Keratinocyte (primary cell): ENCODE data around the gene BRD7. TPM values are rescaled to one million over a fixed set of nuclear protein-coding genes. Genes with fewer than 3 reads are reported as not detected.

Experiments used
- DNase-seq: peaks from one replicate; pipeline ENCODE4 v3.0.0-alpha.2; 2011; ENCODE audit warnings: low read depth, missing footprints, low spot score
- FAIRE-seq: peaks from 2 replicates; lab custom pipeline; 2011; peaks lifted over from hg19 to GRCh38; lab: Jason Lieb, UNC
- H2AFZ ChIP-seq: 2 replicates; pipeline ENCODE4 v1.6.0; 2012; ENCODE audit warnings: low read length, control low read depth, inconsistent platforms; ENCODE audit not compliant: control insufficient read depth
- H3K27ac ChIP-seq: 2 replicates; pipeline ENCODE4 v1.5.1; 2011; ENCODE audit warnings: low read length; ENCODE audit not compliant: control insufficient read depth, insufficient read depth
- H3K27me3 ChIP-seq: 3 replicates; pipeline ENCODE4 v1.6.0; 2011; ENCODE audit warnings: low read length; ENCODE audit not compliant: control insufficient read depth, insufficient read depth; ENCODE audit errors: extremely low read depth
- H3K36me3 ChIP-seq, 2 experiments: 2 replicates in 1 of 2; 3 replicates in 1 of 2; pipeline ENCODE4 v1.5.1; 2011; ENCODE audit warnings: low read length in 2 of 2, mild to moderate bottlenecking in 1 of 2; ENCODE audit not compliant: control insufficient read depth in 2 of 2, insufficient read depth in 2 of 2; ENCODE audit errors: extremely low read depth in 1 of 2
- H3K4me1 ChIP-seq: 3 replicates; pipeline ENCODE4 v1.5.1; 2011; ENCODE audit warnings: low read length; ENCODE audit not compliant: control insufficient read depth, insufficient read depth; ENCODE audit errors: extremely low read depth
- H3K4me2 ChIP-seq: 3 replicates; pipeline ENCODE4 v1.6.0; 2011; ENCODE audit warnings: low read depth, low read length; ENCODE audit not compliant: control insufficient read depth, insufficient read depth; ENCODE audit errors: extremely low read depth
- H3K4me3 ChIP-seq, 3 experiments: fragments of 200-600 bp in 1 of 3; sonication (generic) in 1 of 3; 2 replicates in 2 of 3; 3 replicates in 1 of 3; pipeline ENCODE4 v1.5.1; 2011 to 2016; ENCODE audit warnings: low read length in 3 of 3, mild to moderate bottlenecking in 3 of 3, control low read depth in 2 of 3, inconsistent platforms in 1 of 3, low read depth in 1 of 3, mixed read lengths in 1 of 3, mixed run types in 1 of 3, moderate library complexity in 1 of 3; ENCODE audit not compliant: control insufficient read depth in 2 of 3, insufficient read depth in 2 of 3; ENCODE audit errors: extremely low read depth in 1 of 3
- H3K79me2 ChIP-seq: 2 replicates; pipeline ENCODE4 v1.6.0; 2012; ENCODE audit warnings: low read length; ENCODE audit not compliant: control insufficient read depth, insufficient read depth
- H3K9ac ChIP-seq: 3 replicates; pipeline ENCODE4 v1.6.0; 2011; ENCODE audit warnings: low read length; ENCODE audit not compliant: control insufficient read depth, insufficient read depth; ENCODE audit errors: extremely low read depth
- H3K9me1 ChIP-seq: 3 replicates; pipeline ENCODE4 v1.6.0; 2011; ENCODE audit warnings: low read length; ENCODE audit not compliant: control insufficient read depth, insufficient read depth; ENCODE audit errors: extremely low read depth
- H3K9me3 ChIP-seq: 2 replicates; pipeline ENCODE4 v1.5.1; 2012; ENCODE audit warnings: low read depth, low read length; ENCODE audit not compliant: control insufficient read depth
- H4K20me1 ChIP-seq: 3 replicates; pipeline ENCODE4 v1.6.0; 2011; ENCODE audit warnings: low read length; ENCODE audit not compliant: control insufficient read depth, insufficient read depth; ENCODE audit errors: extremely low read depth
- CTCF ChIP-seq, 3 experiments: IDR thresholded peaks in 1 of 3; conservative IDR thresholded peaks in 1 of 3; optimal IDR thresholded peaks in 1 of 3; 2 replicates in 2 of 3; 3 replicates in 1 of 3; pipeline versions ENCODE3 to v1.5.1; 2011; ENCODE audit warnings: low read length in 3 of 3, mild to moderate bottlenecking in 3 of 3, moderate library complexity in 2 of 3, control low read depth in 1 of 3, inconsistent platforms in 1 of 3; ENCODE audit not compliant: insufficient read depth in 2 of 3; ENCODE audit errors: extremely low read depth in 1 of 3
- EZH2 ChIP-seq: IDR thresholded peaks from one replicate; pipeline ENCODE4 v1.6.1; 2012; ENCODE audit warnings: inconsistent platforms, mild to moderate bottlenecking, low read length, moderate library complexity
- dilution Hi-C: fragments of 300-500 bp; cut with MboI; formaldehyde crosslinking; loops from one replicate; pipeline ENCODE4 v1.7.0; 2020; ENCODE audit warnings: low sequenced_read_pairs; ENCODE audit not compliant: extremely low pct_ligation_motif_present
- polyA plus RNA-seq, 5 experiments: library from polyadenylated mRNA; depleted of rRNA in 3 of 5; stranded (reverse) in 3 of 5; stranded (forward) in 1 of 5; unstranded in 1 of 5; fragments of >200 nt; gene quantifications; 1 replicate in 1 of 5; 2 replicates in 3 of 5; 3 replicates in 1 of 5; pipeline versions ENCODE4 v1.2.1 to v1.2.3, GENCODE V29; 2011 to 2012; ENCODE audit warnings: missing spikeins in 2 of 5, low read depth in 1 of 5, low replicate concordance in 1 of 5

The BRD7 gene
- polyA plus RNA-seq, 1 donor (not counting 4 experiments of a cell fraction or from before 2014, with no cell fraction given), result 66.6 TPM

GRCh38 chr16:50286681-50287080, 82.1 kb downstream of the BRD7 start:
- no peak for TF ChIP-seq CTCF (optimal IDR thresholded peaks at IDR 0.05 in 1 of 3, IDR thresholded peaks at IDR 0.05 in 1 of 3, conservative IDR thresholded peaks at IDR 0.05 in 1 of 3; ENCODE audit: extremely low read depth in 1 of 3, insufficient read depth in 2 of 3, low read length in 3 of 3)
- no peak for TF ChIP-seq EZH2
- dilution Hi-C loops, result no loop called here

GRCh38 chr16:50285406-50286003, 83.3 kb downstream of the BRD7 start:
- no peaks in the 10 kb centered on the region for H4K20me1 ChIP-seq
- no peaks in the 10 kb centered on the region for H3K9me3 ChIP-seq
- FAIRE-seq (no peak), DNase-seq (no peak)
- TF ChIP-seq EZH2, result no peak
- no peak for TF ChIP-seq CTCF (optimal IDR thresholded peaks at IDR 0.05 in 1 of 3, IDR thresholded peaks at IDR 0.05 in 1 of 3, conservative IDR thresholded peaks at IDR 0.05 in 1 of 3; ENCODE audit: extremely low read depth in 1 of 3, insufficient read depth in 2 of 3, low read length in 3 of 3)
- no peak overlapping the region for H2AFZ ChIP-seq
- H3K27me3 ChIP-seq, result no peaks in the 10 kb centered on the region
- dilution Hi-C loops, result no loop called here
- no peak overlapping the region for H3K4me3 ChIP-seq
- no peak overlapping the region for H3K4me2 ChIP-seq
- H3K9me1 ChIP-seq, result no peaks in the 10 kb centered on the region
- no peaks in the 10 kb centered on the region for H3K4me1 ChIP-seq
- H3K79me2 ChIP-seq, result no peaks in the 10 kb centered on the region
- no peak overlapping the region for H3K9ac ChIP-seq
- peaks cover 0 to 5% of the 10 kb centered on the region in 2 experiments for H3K36me3 ChIP-seq
- H3K27ac ChIP-seq, result no peak overlapping the region

More at GRCh38 chr16:50286681-50287080, 82.1 kb downstream of the BRD7 start:
- FAIRE-seq (no peak), DNase-seq (no peak)
- Histone ChIP-seq H3K27me3 (no peaks in the 10 kb centered on the region), H2AFZ (no peak overlapping the region), H3K9me1 (no peaks in the 10 kb centered on the region), H3K36me3 (peaks cover 0 to 6% of the 10 kb centered on the region in 2 experiments), H3K27ac (no peak overlapping the region), H3K4me3 (no peak overlapping the region), H3K4me2 (no peak overlapping the region), H3K9me3 (no peaks in the 10 kb centered on the region), H3K79me2 (no peaks in the 10 kb centered on the region), H3K4me1 (no peaks in the 10 kb centered on the region), H4K20me1 (no peaks in the 10 kb centered on the region), H3K9ac (no peak overlapping the region)
